Progenitor cell of endocrine pancreas (in vitro differentiated cells): ENCODE data around the gene TDRD10. TPM values are rescaled to one million over a fixed set of nuclear protein-coding genes. Genes with fewer than 3 reads are reported as not detected.

Experiments used
- DNase-seq: peaks from one replicate; pipeline ENCODE4 v3.0.0; 2021; ENCODE audit warnings: low spot score; ENCODE audit not compliant: unreplicated experiment
- H3K27ac Mint-ChIP-seq: 2 replicates; pipeline ENCODE4 v1.8.0; 2021; ENCODE audit warnings: mild to moderate bottlenecking, moderate library complexity, mixed read lengths
- H3K27me3 Mint-ChIP-seq: 2 replicates; pipeline ENCODE4 v1.8.0; 2021; ENCODE audit warnings: mixed read lengths
- H3K36me3 Mint-ChIP-seq: 2 replicates; pipeline ENCODE4 v1.8.0; 2022; ENCODE audit warnings: mixed read lengths; ENCODE audit not compliant: insufficient read depth
- H3K4me1 Mint-ChIP-seq: 2 replicates; pipeline ENCODE4 v1.8.0; 2021; ENCODE audit warnings: low read depth, mixed read lengths
- H3K4me3 Mint-ChIP-seq: 2 replicates; pipeline ENCODE4 v1.8.0; 2021; ENCODE audit warnings: low read depth, mild to moderate bottlenecking, moderate library complexity, mixed read lengths
- H3K9me3 Mint-ChIP-seq: 2 replicates; pipeline ENCODE4 v1.8.0; 2021; ENCODE audit warnings: low read depth, mixed read lengths
- total RNA-seq: library from RNA; stranded (reverse); gene quantifications from 2 replicates; pipeline ENCODE4 v1.2.1, GENCODE V29; 2021
- TF ChIP-seq, protein P1 (sequence below): fragments of 200-600 bp; sonication (generic); IDR thresholded peaks from one replicate; pipeline ENCODE4 v1.5.0; 2021; ENCODE audit warnings: antibody characterized with exemption, mild to moderate bottlenecking; ENCODE audit not compliant: unreplicated experiment

Gene TDRD10
- total RNA-seq, 1 donor from 2014 or later, result not detected

GRCh38 chr1:154466921-154467417 is 35.0 kb upstream of the TDRD10 start:
- Mint-ChIP-seq H3K4me3 (no peak overlapping the region), H3K27ac (no peak overlapping the region), H3K4me1 (peaks cover 7% of the 10 kb centered on the region), H3K27me3 (no peaks in the 10 kb centered on the region), H3K9me3 (no peaks in the 10 kb centered on the region), H3K36me3 (no peaks in the 10 kb centered on the region)
- TF ChIP-seq, protein P1, sequence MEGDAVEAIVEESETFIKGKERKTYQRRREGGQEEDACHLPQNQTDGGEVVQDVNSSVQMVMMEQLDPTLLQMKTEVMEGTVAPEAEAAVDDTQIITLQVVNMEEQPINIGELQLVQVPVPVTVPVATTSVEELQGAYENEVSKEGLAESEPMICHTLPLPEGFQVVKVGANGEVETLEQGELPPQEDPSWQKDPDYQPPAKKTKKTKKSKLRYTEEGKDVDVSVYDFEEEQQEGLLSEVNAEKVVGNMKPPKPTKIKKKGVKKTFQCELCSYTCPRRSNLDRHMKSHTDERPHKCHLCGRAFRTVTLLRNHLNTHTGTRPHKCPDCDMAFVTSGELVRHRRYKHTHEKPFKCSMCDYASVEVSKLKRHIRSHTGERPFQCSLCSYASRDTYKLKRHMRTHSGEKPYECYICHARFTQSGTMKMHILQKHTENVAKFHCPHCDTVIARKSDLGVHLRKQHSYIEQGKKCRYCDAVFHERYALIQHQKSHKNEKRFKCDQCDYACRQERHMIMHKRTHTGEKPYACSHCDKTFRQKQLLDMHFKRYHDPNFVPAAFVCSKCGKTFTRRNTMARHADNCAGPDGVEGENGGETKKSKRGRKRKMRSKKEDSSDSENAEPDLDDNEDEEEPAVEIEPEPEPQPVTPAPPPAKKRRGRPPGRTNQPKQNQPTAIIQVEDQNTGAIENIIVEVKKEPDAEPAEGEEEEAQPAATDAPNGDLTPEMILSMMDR, result no peak
- no peak for DNase-seq

- H3K27me3 Mint-ChIP-seq, result no peaks in the 10 kb centered on the region
These were observed 34.5 kb upstream of the TDRD10 start for GRCh38 chr1:154467434-154468102.

GRCh38 chr1:154468535-154469250 is 33.3 kb upstream of the TDRD10 start:
- H3K36me3 Mint-ChIP-seq, result no peaks in the 10 kb centered on the region
- H3K27me3 Mint-ChIP-seq, result no peaks in the 10 kb centered on the region
- TF ChIP-seq, protein P1, result no peak
- H3K4me1 Mint-ChIP-seq, result peaks cover 7% of the 10 kb centered on the region
- no peak overlapping the region for H3K27ac Mint-ChIP-seq
- no peaks in the 10 kb centered on the region for H3K9me3 Mint-ChIP-seq
- DNase-seq, result no peak
- no peak overlapping the region for H3K4me3 Mint-ChIP-seq

More at GRCh38 chr1:154467434-154468102, 34.5 kb upstream of the TDRD10 start:
- Mint-ChIP-seq H3K9me3 (no peaks in the 10 kb centered on the region), H3K36me3 (no peaks in the 10 kb centered on the region), H3K4me3 (no peak overlapping the region), H3K27ac (no peak overlapping the region), H3K4me1 (peaks cover 7% of the 10 kb centered on the region)
- no peak for DNase-seq
- TF ChIP-seq, protein P1, result no peak

DNA sequence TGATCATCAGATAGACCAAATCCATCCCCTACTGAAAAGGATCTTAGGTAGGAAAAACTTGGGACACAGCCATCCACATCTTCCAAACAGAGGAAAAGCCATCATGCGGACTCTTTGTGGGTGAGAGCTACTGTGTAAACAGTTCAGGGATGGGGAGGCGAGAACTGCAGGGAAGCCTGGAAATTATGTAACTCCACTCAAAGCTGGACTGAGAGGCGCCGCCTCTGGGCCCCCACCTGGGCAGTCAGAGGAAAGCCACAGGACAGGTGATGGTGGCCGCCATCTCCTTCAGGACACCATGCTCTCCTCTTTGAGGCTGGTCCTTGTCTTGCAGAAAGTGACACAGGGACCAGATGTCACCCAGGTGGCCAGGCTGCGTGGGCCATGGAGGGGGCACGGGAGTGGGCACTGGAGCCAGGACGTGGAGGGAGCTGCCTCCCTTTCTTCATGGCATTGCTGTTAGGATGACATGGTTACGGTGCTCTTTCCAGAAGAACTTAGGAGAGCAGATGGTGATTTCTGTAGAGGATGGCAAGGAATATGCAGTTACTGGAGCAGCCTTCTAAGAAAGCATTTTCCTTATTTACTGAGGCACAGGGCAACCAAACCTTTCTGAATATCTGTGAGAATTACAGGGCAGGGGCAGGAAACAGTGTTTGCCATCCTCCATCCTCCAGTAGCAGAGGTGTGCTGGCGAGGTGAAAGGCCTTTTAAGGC is 32.0 kb upstream of the TDRD10 start:
- H3K36me3 Mint-ChIP-seq, result no peaks in the 10 kb centered on the region
- DNase-seq, result no peak
- no peak overlapping the region for H3K4me3 Mint-ChIP-seq
- H3K27ac Mint-ChIP-seq, result no peak overlapping the region
- TF ChIP-seq, protein P1, result no peak
- H3K27me3 Mint-ChIP-seq, result no peaks in the 10 kb centered on the region
- no peaks in the 10 kb centered on the region for H3K9me3 Mint-ChIP-seq
- H3K4me1 Mint-ChIP-seq, result peaks cover 7% of the 10 kb centered on the region

- Mint-ChIP-seq H3K4me3 (no peak overlapping the region), H3K36me3 (no peaks in the 10 kb centered on the region)
- TF ChIP-seq, protein P1, result no peak
These were observed 30.7 kb upstream of the TDRD10 start for GRCh38 chr1:154471304-154471703.

More at GRCh38 chr1:154471304-154471703, 30.7 kb upstream of the TDRD10 start:
- no peak for DNase-seq
- no peaks in the 10 kb centered on the region for H3K27me3 Mint-ChIP-seq
- H3K27ac Mint-ChIP-seq, result no peak overlapping the region
- H3K4me1 Mint-ChIP-seq, result peaks cover 7% of the 10 kb centered on the region
- no peaks in the 10 kb centered on the region for H3K9me3 Mint-ChIP-seq
